ENCODE data around the gene PLEKHG3. TPM values are rescaled to one million over a fixed set of nuclear protein-coding genes. Genes with fewer than 3 reads are reported as not detected.
A peak's percentile ranks its signal among the peaks of the same experiment; 100 is the strongest.

PLEKHG3 gene
- total RNA-seq, 1 experiment from 2014 or later: 59.3 TPM

DNA sequence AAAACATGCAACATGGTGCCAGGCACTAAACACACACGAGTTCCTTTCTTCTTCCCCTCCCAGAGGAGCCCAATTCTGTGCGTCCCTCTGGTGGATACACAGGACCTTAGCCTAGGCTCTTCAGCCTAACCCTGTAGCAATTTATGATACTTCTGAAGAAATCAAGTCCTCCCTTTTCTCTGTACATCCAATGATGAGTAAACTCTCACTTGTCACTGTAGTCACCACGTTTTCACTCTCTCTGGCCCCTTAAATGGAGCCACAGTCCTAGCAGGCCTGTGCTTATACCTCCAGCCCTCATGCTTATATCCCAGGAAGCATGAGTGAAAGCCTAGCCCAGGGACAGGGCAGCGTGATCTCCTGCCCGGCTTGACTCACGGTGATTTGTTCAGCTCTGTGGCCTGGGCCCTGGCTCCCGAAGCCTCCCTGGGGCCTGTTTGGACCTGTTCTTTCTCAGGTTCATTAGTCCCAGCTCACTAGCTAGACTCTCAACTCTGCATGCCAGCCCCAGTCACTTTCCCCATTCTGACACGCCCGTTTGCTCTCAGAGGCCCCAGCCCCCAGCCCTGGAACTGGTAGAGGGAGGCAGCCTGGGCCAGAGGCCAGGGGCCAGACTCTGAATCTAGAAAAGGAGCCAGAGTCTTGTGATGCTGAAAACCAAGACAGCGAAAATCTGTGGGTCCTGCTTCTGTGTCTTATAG, 24.1 kb upstream of the PLEKHG3 start:
- H3K79me2 ChIP-seq (ENCODE audit: low read depth): no peaks in the 10 kb centered on the region
- no peak overlapping the region for H3K4me3 ChIP-seq
- H3K36me3 ChIP-seq (ENCODE audit: low read depth): no peaks in the 10 kb centered on the region
- H3K9me2 ChIP-seq (ENCODE audit: insufficient read depth): no peaks in the 10 kb centered on the region
- H2AFZ ChIP-seq: no peak overlapping the region
- intact Hi-C loops (cut with micrococcal nuclease; ENCODE audit: unreplicated experiment): loop anchor here (1.0 kb wide), 1 partner anchor 19 kb away; no protein-coding TSS in a partner anchor
- no TSS peak for BruUV-seq (replicated peaks)
- H3K9me3 ChIP-seq (ENCODE audit: insufficient read depth, low read depth): no peaks in the 10 kb centered on the region
- H4K20me1 ChIP-seq (ENCODE audit: insufficient read depth): no peaks in the 10 kb centered on the region
- no peaks in the 10 kb centered on the region for H3K27me3 ChIP-seq (ENCODE audit: insufficient read depth, low read depth)
- ChIA-PET POLR2A (ENCODE audit: unreplicated experiment) (interaction anchor here (0.6 to 0.7 kb wide), 2 partner anchors 8 to 259 kb away, joined by 5 to 7 read pairs; no protein-coding TSS in a partner anchor), CTCF (interaction anchor here (1.1 kb wide), 1 partner anchor 212 kb away, joined by 3 read pairs; no protein-coding TSS in a partner anchor)
- H3K4me2 ChIP-seq: no peak overlapping the region
- H3K4me1 ChIP-seq (replicated peaks; ENCODE audit: insufficient read depth): peaks cover 13% of the 10 kb centered on the region
- DNase-seq: peak; percentile 55 to 61
- TF ChIP-seq EZH2 (IDR thresholded peaks at IDR 0.05; ENCODE audit: low read depth): no peak
- TF ChIP-seq, protein P1, sequence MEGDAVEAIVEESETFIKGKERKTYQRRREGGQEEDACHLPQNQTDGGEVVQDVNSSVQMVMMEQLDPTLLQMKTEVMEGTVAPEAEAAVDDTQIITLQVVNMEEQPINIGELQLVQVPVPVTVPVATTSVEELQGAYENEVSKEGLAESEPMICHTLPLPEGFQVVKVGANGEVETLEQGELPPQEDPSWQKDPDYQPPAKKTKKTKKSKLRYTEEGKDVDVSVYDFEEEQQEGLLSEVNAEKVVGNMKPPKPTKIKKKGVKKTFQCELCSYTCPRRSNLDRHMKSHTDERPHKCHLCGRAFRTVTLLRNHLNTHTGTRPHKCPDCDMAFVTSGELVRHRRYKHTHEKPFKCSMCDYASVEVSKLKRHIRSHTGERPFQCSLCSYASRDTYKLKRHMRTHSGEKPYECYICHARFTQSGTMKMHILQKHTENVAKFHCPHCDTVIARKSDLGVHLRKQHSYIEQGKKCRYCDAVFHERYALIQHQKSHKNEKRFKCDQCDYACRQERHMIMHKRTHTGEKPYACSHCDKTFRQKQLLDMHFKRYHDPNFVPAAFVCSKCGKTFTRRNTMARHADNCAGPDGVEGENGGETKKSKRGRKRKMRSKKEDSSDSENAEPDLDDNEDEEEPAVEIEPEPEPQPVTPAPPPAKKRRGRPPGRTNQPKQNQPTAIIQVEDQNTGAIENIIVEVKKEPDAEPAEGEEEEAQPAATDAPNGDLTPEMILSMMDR (conservative IDR thresholded peaks at IDR 0.05): no peak
- no peak overlapping the region for H3K27ac ChIP-seq
- H3F3A ChIP-seq (ENCODE audit: insufficient read depth, low read depth): peaks cover 14% of the 10 kb centered on the region; the same call in 1 of the 2 replicates

DNA sequence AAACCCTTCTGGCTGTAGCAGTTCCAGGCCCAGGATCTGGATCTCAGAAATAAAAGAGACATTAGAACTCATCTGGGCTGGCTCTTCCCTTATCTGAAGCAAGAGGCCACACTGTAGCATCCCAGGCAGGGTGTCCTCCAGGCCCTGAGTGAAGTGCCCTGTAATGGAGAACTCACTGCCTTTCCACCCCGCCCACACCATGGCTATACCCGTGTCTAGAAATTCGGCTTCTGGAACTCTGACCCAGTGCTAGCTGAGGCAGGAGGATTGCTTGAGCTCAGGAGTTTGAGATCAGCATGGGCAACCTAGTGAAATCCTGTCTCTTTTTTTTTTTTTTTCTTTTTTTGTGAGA, 23.5 kb upstream of the PLEKHG3 start:
- no peak for TF ChIP-seq EZH2 (IDR thresholded peaks at IDR 0.05; ENCODE audit: low read depth)
- TF ChIP-seq, protein P1 (conservative IDR thresholded peaks at IDR 0.05): no peak
- BruUV-seq (replicated peaks): no TSS peak
- H4K20me1 ChIP-seq (ENCODE audit: insufficient read depth): no peaks in the 10 kb centered on the region
- peaks cover 10% of the 10 kb centered on the region; the same call in 1 of the 2 replicates for H3F3A ChIP-seq (ENCODE audit: insufficient read depth, low read depth)
- POLR2A ChIA-PET (ENCODE audit: unreplicated experiment): interaction anchor here (0.7 kb wide), 1 partner anchor 8 kb away, joined by 5 read pairs; no protein-coding TSS in a partner anchor
- no peak overlapping the region for H3K4me3 ChIP-seq
- DNase-seq: no peak
- CTCF ChIA-PET: interaction anchor here (1.1 kb wide), 1 partner anchor 211 kb away, joined by 3 read pairs; no protein-coding TSS in a partner anchor
- H3K27ac ChIP-seq: no peak overlapping the region
- H3K9me3 ChIP-seq (ENCODE audit: insufficient read depth, low read depth): no peaks in the 10 kb centered on the region
- H3K4me1 ChIP-seq (replicated peaks; ENCODE audit: insufficient read depth): peaks cover 9% of the 10 kb centered on the region; the same call in 1 of the 2 replicates
- no peaks in the 10 kb centered on the region for H3K36me3 ChIP-seq (ENCODE audit: low read depth)
- intact Hi-C loops (cut with micrococcal nuclease; ENCODE audit: unreplicated experiment): loop anchor here (1.0 kb wide), 1 partner anchor 19 kb away; no protein-coding TSS in a partner anchor
- H2AFZ ChIP-seq: no peak overlapping the region
- no peak overlapping the region for H3K4me2 ChIP-seq
- no peaks in the 10 kb centered on the region for H3K9me2 ChIP-seq (ENCODE audit: insufficient read depth)
- H3K27me3 ChIP-seq (ENCODE audit: insufficient read depth, low read depth): no peaks in the 10 kb centered on the region
- H3K79me2 ChIP-seq (ENCODE audit: low read depth): no peaks in the 10 kb centered on the region

DNA sequence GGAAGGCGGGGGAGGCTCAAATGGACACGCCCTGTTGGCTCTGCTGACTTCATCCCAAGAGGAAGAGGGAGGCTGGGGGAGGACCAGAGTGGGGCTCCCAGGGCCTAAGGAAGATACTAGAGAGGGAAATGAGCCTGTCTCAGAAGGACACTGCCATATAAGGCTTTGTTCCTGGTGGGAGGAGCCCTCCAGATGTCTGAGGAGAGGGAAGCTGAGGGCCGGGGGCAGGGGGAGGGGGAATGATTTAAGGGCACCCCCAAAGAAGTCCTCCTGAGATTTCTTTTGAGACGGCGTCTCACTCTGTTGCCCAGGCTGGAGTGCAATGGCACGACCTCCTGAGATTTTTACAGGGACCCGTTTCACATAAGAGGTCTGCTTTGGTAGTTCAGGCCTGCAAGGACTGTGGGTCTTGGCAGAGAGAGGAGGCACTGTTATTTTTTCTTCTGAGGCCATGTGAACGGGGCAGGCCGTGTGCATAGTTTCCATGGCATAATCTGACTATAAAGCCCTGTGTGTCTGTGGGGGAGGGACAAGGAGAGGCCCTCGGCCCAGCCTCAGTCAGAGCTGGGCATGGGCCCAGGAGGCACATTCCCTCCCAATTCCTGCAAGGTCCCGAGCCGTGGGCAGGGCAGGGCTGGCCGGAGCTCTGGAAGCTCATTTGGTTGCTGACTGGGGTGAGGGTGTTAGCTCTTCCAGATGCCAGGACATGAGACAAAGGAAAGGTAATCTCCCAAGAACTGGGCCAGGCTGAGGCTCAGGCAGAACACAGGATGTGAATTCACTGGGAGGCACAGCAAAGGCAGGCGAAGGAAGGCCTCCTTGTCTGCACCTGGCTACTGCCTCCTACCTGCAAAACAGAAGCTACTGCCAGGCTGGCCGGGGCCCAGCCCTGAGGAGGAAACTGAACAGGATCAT, 22.2 kb upstream of the PLEKHG3 start:
- ChIA-PET POLR2A (ENCODE audit: unreplicated experiment) (interaction anchor here (0.5 kb wide), 1 partner anchor 129 kb away, joined by 3 read pairs; no protein-coding TSS in a partner anchor), CTCF (no interaction called here)
- H3K79me2 ChIP-seq (ENCODE audit: low read depth): no peaks in the 10 kb centered on the region
- no peak overlapping the region for H3K4me3 ChIP-seq
- H4K20me1 ChIP-seq (ENCODE audit: insufficient read depth): no peaks in the 10 kb centered on the region
- no peaks in the 10 kb centered on the region for H3K9me3 ChIP-seq (ENCODE audit: insufficient read depth, low read depth)
- peaks cover 7% of the 10 kb centered on the region; the same call in 1 of the 2 replicates for H3F3A ChIP-seq (ENCODE audit: insufficient read depth, low read depth)
- H3K36me3 ChIP-seq (ENCODE audit: low read depth): no peaks in the 10 kb centered on the region
- intact Hi-C loops (cut with micrococcal nuclease; ENCODE audit: unreplicated experiment): no loop called here
- H3K9me2 ChIP-seq (ENCODE audit: insufficient read depth): no peaks in the 10 kb centered on the region
- peaks cover 9% of the 10 kb centered on the region; the same call in 1 of the 2 replicates for H3K4me1 ChIP-seq (replicated peaks; ENCODE audit: insufficient read depth)
- BruUV-seq (replicated peaks): no TSS peak
- no peak overlapping the region for H3K4me2 ChIP-seq
- H3K27me3 ChIP-seq (ENCODE audit: insufficient read depth, low read depth): no peaks in the 10 kb centered on the region
- H2AFZ ChIP-seq: no peak overlapping the region
- no peak for TF ChIP-seq EZH2 (IDR thresholded peaks at IDR 0.05; ENCODE audit: low read depth)
- TF ChIP-seq, protein P1 (conservative IDR thresholded peaks at IDR 0.05): no peak
- no peak overlapping the region for H3K27ac ChIP-seq
- no peak for DNase-seq
